GM21825 (cell line): Measurements from ENCODE around the gene ZNF350.
"Not testable (repeated sequence)": the region's sequence is repeated elsewhere in the genome, so short reads cannot be mapped to it uniquely, and the experiment has no call there.

Source experiments
- ATAC-seq: cut with Tn5 transposase; IDR thresholded peaks from one replicate; pipeline ENCODE4 v1.9.1; 2021; ENCODE audit warnings: mild to moderate bottlenecking, moderate library complexity; ENCODE audit not compliant: unreplicated experiment

ZNF350 gene

GRCh38 chr19:51975787-51976186 is 10.9 kb downstream of the ZNF350 start:
- not testable (repeated sequence) for ATAC-seq

- ATAC-seq, result no peak
These were observed 15.0 kb downstream of the ZNF350 start for GRCh38 chr19:51971624-51972023.

GRCh38 chr19:51970718-51971117 is 15.9 kb downstream of the ZNF350 start:
- no peak for ATAC-seq

GRCh38 chr19:51965583-51965982 is 21.1 kb downstream of the ZNF350 start:
- ATAC-seq, result no peak

GRCh38 chr19:51960621-51961233 is 25.9 kb downstream of the ZNF350 start:
- ATAC-seq, result not testable (repeated sequence)

- ATAC-seq, result no peak
These were observed 26.8 kb downstream of the ZNF350 start for GRCh38 chr19:51959791-51960190.

GRCh38 chr19:51957846-51958245 is 28.8 kb downstream of the ZNF350 start:
- ATAC-seq, result not testable (repeated sequence)

GRCh38 chr19:51948975-51949374 is 37.7 kb downstream of the ZNF350 start:
- no peak for ATAC-seq

GRCh38 chr19:51946602-51947001 is 40.0 kb downstream of the ZNF350 start:
- ATAC-seq, result no peak

- ATAC-seq, result no peak
These were observed 41.7 kb downstream of the ZNF350 start for GRCh38 chr19:51944798-51945552.

- no peak for ATAC-seq
These were observed 47.7 kb downstream of the ZNF350 start for GRCh38 chr19:51938936-51939335.

GRCh38 chr19:51931921-51932320 is 54.7 kb downstream of the ZNF350 start:
- ATAC-seq, result no peak

- ATAC-seq, result no peak
These were observed 58.8 kb downstream of the ZNF350 start for GRCh38 chr19:51927859-51928258.

GRCh38 chr19:51926784-51927741 is 59.6 kb downstream of the ZNF350 start, which contains the start of gene ZNF613:
ZNF613 (plus strand) TSS chr19:51927472; CDS start chr19:51936221, 8,749 bp downstream.
- peak; percentile 82 for ATAC-seq

GRCh38 chr19:51926426-51926783 is 60.2 kb downstream of the ZNF350 start:
- ATAC-seq, result no peak

- no peak for ATAC-seq
These were observed 64.7 kb downstream of the ZNF350 start for GRCh38 chr19:51921949-51922348.

GRCh38 chr19:51919606-51920005 is 67.0 kb downstream of the ZNF350 start:
- ATAC-seq, result no peak

GRCh38 chr19:51916167-51916566 is 70.5 kb downstream of the ZNF350 start:
- ATAC-seq, result no peak

- no peak for ATAC-seq
These were observed 71.2 kb downstream of the ZNF350 start for GRCh38 chr19:51915324-51915867.
